Esophagus squamous epithelium (tissue), 4 donors: ENCODE results near the gene DPM1.

Experiments used
- POLR2A ChIP-seq, 4 donors: fragments of 450-650 bp; IDR thresholded peaks; one replicate each; pipeline ENCODE4 v1.6.1; 2017; ENCODE audit warnings: antibody characterized with exemption in 4 of 4, mild to moderate bottlenecking in 4 of 4, moderate library complexity in 3 of 4
- TF ChIP-seq, protein P1 (sequence below), 6 experiments: fragments of 450-650 bp in 4 of 6; fragments of 200-600 bp in 2 of 6; sonication (generic) in 2 of 6; IDR thresholded peaks; one replicate each; pipeline ENCODE4 v1.5.1; 2016 to 2019; ENCODE audit warnings: antibody characterized with exemption in 6 of 6, mild to moderate bottlenecking in 4 of 6, moderate library complexity in 4 of 6

DNA sequence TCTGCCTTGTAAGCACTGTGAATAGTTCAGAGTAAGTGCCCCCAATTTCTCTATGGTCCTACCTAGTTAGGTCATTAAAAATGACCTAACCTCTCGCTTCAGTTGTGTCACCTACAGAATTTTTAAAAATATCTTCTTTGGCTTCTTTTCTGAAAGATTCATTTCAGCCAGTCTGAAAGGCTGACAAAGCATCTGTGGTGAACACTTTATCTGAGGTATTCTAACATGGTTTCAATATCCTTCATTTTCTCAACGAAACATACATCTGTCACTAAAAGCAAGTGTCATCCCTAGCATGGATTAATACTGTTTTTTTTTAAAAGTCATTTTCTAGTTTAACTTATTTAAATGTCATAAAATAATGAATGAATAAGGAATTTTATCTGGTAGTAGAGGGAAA, 5.1 kb downstream of the DPM1 start:
- TF ChIP-seq POLR2A (IDR thresholded peaks at IDR 0.05): no peak
- TF ChIP-seq, protein P1, sequence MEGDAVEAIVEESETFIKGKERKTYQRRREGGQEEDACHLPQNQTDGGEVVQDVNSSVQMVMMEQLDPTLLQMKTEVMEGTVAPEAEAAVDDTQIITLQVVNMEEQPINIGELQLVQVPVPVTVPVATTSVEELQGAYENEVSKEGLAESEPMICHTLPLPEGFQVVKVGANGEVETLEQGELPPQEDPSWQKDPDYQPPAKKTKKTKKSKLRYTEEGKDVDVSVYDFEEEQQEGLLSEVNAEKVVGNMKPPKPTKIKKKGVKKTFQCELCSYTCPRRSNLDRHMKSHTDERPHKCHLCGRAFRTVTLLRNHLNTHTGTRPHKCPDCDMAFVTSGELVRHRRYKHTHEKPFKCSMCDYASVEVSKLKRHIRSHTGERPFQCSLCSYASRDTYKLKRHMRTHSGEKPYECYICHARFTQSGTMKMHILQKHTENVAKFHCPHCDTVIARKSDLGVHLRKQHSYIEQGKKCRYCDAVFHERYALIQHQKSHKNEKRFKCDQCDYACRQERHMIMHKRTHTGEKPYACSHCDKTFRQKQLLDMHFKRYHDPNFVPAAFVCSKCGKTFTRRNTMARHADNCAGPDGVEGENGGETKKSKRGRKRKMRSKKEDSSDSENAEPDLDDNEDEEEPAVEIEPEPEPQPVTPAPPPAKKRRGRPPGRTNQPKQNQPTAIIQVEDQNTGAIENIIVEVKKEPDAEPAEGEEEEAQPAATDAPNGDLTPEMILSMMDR (IDR thresholded peaks at IDR 0.05): no peak
